ENCODE results near the gene NEK5. TPM values are rescaled to one million over a fixed set of nuclear protein-coding genes. Genes with fewer than 3 reads are reported as not detected.

The NEK5 gene
- total RNA-seq, 1 donor from 2014 or later, result 0.25 TPM

GRCh38 chr13:52053460-52053859, 75.4 kb downstream of the NEK5 start:
- no peak for TF ChIP-seq CTCF (IDR thresholded peaks at IDR 0.05; ENCODE audit: borderline replicate concordance)
- H3K36me3 ChIP-seq, result no peaks in the 10 kb centered on the region
- no peaks in the 10 kb centered on the region for H3K4me1 ChIP-seq
- H3K9me3 ChIP-seq (replicated peaks), result peaks cover 8% of the 10 kb centered on the region
- DNase-seq, result no peak
- no peak overlapping the region for H3K4me3 ChIP-seq
- H3K27me3 ChIP-seq (ENCODE audit: low read depth), result no peaks in the 10 kb centered on the region
- intact Hi-C loops (cut with micrococcal nuclease), result no loop called here
- no peak overlapping the region for H3K27ac ChIP-seq (replicated peaks)

GRCh38 chr13:52051400-52051799, 77.5 kb downstream of the NEK5 start:
- Histone ChIP-seq H3K9me3 (replicated peaks) (peaks cover 8% of the 10 kb centered on the region), H3K4me1 (no peaks in the 10 kb centered on the region), H3K27me3 (ENCODE audit: low read depth) (no peaks in the 10 kb centered on the region), H3K27ac (replicated peaks) (no peak overlapping the region), H3K36me3 (no peaks in the 10 kb centered on the region), H3K4me3 (no peak overlapping the region)
- intact Hi-C loops (cut with micrococcal nuclease), result no loop called here
- TF ChIP-seq CTCF (IDR thresholded peaks at IDR 0.05; ENCODE audit: borderline replicate concordance), result no peak
- no peak for DNase-seq

DNA sequence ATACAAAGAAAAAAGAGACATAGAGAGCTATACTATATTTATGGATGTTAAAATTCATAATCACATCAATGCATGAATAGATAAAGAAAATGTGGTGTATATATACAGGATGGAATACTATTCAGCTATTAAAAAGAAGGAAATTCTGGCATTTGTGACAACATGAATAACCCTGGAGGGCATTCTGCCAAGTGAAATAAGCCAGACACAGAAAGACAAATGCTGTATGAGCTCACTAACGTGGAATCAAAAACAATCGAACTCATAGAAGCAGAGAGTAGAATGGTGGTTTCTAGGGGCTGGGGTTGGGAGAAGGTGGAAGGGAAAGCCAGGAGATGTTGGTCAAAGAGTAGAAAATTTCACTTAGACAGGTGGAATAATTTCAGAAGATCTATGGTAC, 80.4 kb downstream of the NEK5 start:
- no peaks in the 10 kb centered on the region for H3K27me3 ChIP-seq (ENCODE audit: low read depth)
- intact Hi-C loops (cut with micrococcal nuclease), result no loop called here
- no peak for DNase-seq
- H3K4me1 ChIP-seq, result no peaks in the 10 kb centered on the region
- peaks cover 8% of the 10 kb centered on the region for H3K9me3 ChIP-seq (replicated peaks)
- H3K36me3 ChIP-seq, result no peaks in the 10 kb centered on the region
- no peak overlapping the region for H3K4me3 ChIP-seq
- H3K27ac ChIP-seq (replicated peaks), result no peak overlapping the region
- TF ChIP-seq CTCF (IDR thresholded peaks at IDR 0.05; ENCODE audit: borderline replicate concordance), result no peak

DNA sequence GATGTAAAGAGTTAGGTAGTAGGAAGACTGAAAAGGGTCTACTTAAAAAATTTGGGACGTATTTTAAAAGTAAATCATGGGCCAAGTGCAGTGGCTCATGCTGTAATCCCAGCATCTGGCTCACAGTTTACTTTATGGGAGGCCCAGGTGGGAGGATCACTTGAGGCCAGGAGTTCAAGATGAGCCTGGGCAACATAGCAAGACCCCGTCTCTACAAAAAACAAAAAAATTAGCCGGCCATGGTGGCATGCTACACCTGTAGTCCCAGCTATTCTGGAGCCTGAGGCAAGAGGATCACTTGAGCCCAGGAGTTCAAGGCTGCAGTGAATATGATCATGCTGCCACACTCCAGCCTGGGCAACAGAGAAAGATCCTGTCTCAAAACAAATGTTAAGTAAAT, 81.4 kb downstream of the NEK5 start:
- H3K27ac ChIP-seq (replicated peaks), result no peak overlapping the region
- peaks cover 8% of the 10 kb centered on the region for H3K9me3 ChIP-seq (replicated peaks)
- intact Hi-C loops (cut with micrococcal nuclease), result no loop called here
- no peaks in the 10 kb centered on the region for H3K36me3 ChIP-seq
- TF ChIP-seq CTCF (IDR thresholded peaks at IDR 0.05; ENCODE audit: borderline replicate concordance), result no peak
- no peaks in the 10 kb centered on the region for H3K27me3 ChIP-seq (ENCODE audit: low read depth)
- H3K4me3 ChIP-seq, result no peak overlapping the region
- no peak for DNase-seq
- no peaks in the 10 kb centered on the region for H3K4me1 ChIP-seq

DNA sequence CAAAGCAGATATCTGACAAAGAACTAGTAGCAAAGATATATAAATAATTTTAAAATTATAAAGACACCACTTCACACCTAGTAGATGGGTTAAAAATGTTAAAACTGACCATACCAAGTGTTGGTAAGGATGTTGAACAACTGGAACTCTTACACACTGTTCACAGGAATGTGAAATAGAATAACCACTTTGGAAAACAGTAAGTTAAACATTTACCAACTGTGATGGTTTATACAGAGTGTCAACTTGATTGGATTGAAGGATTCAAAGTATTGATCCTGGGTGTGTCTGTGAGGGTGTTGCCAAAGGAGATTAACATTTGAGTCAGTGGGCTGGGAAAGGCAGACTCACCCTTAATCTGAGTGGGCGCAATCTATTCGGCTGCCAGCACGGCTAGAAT, 85.2 kb downstream of the NEK5 start:
- Histone ChIP-seq H3K36me3 (no peaks in the 10 kb centered on the region), H3K4me1 (no peaks in the 10 kb centered on the region), H3K27me3 (ENCODE audit: low read depth) (no peaks in the 10 kb centered on the region), H3K9me3 (replicated peaks) (peaks cover 7% of the 10 kb centered on the region), H3K27ac (replicated peaks) (no peak overlapping the region), H3K4me3 (no peak overlapping the region)
- intact Hi-C loops (cut with micrococcal nuclease), result no loop called here
- TF ChIP-seq CTCF (IDR thresholded peaks at IDR 0.05; ENCODE audit: borderline replicate concordance), result no peak
- DNase-seq, result no peak

DNA sequence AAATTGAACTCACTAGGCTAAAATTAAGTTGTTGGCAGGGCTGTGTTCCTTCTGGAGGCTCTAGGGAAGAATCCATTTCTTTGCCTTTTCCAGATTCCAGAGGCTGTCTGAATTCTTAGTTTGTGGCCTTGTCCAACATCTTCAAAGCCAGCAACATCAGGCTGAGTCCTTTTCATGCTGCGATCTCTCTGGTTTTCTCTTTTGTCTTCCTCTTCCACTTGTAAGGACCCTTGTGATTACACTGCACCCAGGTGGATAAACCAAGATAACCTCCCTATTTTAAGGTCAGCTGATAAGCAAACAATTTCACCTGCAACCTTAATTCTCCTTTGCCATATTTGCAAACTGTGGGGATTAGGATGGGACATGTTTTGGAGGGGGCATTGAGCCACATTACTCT, 92.8 kb downstream of the NEK5 start:
- Histone ChIP-seq H3K4me3 (no peak overlapping the region), H3K36me3 (no peaks in the 10 kb centered on the region), H3K27ac (replicated peaks) (no peak overlapping the region), H3K4me1 (no peaks in the 10 kb centered on the region), H3K27me3 (ENCODE audit: low read depth) (no peaks in the 10 kb centered on the region), H3K9me3 (replicated peaks) (no peaks in the 10 kb centered on the region)
- DNase-seq, result no peak
- TF ChIP-seq CTCF (IDR thresholded peaks at IDR 0.05; ENCODE audit: borderline replicate concordance), result no peak
- intact Hi-C loops (cut with micrococcal nuclease), result no loop called here
